ENCODE measurements around the gene SCAMP4. TPM values are rescaled to one million over a fixed set of nuclear protein-coding genes. Genes with fewer than 3 reads are reported as not detected.

SCAMP4 gene
- polyA plus RNA-seq, 1 of the 3 experiments (the other 2 are of a cell fraction) = 30.0 TPM

GRCh38 chr19:1866693-1867348 is 38.4 kb upstream of the SCAMP4 start:
- Histone ChIP-seq H3K79me2 (ENCODE audit: insufficient read depth) (peaks cover 64% of the 10 kb centered on the region), H3K27me3 (ENCODE audit: insufficient read depth) (no peaks in the 10 kb centered on the region), H4K20me1 (ENCODE audit: insufficient read depth) (peaks cover 8% of the 10 kb centered on the region), H3F3A (replicated peaks; ENCODE audit: insufficient read depth) (peaks cover 13% of the 10 kb centered on the region), H3K4me2 (no peak overlapping the region), H3K9me2 (no peaks in the 10 kb centered on the region), H3K27ac (ENCODE audit: low read depth in 2 of 2, low read length in 1 of 2) (no peak overlapping the region), H3K36me3 (replicated peaks in 1 of 2; ENCODE audit: control insufficient read depth in 1 of 2, insufficient read depth in 2 of 2, low read length in 1 of 2) (peaks cover 3% of the 10 kb centered on the region in 2 experiments), H3K9ac (no peak overlapping the region), H3K9me3 (no peaks in the 10 kb centered on the region), H3K4me1 (ENCODE audit: control insufficient read depth in 1 of 2, insufficient read depth in 2 of 2, low read depth in 1 of 2, low read length in 1 of 2) (peaks cover 3 to 7% of the 10 kb centered on the region in 2 experiments; a peak in 2 of 4 replicates), H2AFZ (ENCODE audit: low read depth) (no peak overlapping the region), H3K4me3 (ENCODE audit: low read depth in 2 of 2, low read length in 1 of 2) (no peak overlapping the region)
- 97% methylated on average over 7 of the region's 8 CpGs for WGBS (ENCODE audit: low lambda C conversion rate)
- POLR2A ChIA-PET = interaction anchor here (0.6 to 1.3 kb wide), 2 partner anchors 8 to 917 kb away, joined by 3 read pairs; no protein-coding TSS in a partner anchor
- CTCF ChIA-PET = interaction anchor here (0.9 kb wide), 1 partner anchor 29 kb away, joined by 3 read pairs; no protein-coding TSS in a partner anchor
- DNase-seq = no peak
- TF ChIP-seq, protein P1, sequence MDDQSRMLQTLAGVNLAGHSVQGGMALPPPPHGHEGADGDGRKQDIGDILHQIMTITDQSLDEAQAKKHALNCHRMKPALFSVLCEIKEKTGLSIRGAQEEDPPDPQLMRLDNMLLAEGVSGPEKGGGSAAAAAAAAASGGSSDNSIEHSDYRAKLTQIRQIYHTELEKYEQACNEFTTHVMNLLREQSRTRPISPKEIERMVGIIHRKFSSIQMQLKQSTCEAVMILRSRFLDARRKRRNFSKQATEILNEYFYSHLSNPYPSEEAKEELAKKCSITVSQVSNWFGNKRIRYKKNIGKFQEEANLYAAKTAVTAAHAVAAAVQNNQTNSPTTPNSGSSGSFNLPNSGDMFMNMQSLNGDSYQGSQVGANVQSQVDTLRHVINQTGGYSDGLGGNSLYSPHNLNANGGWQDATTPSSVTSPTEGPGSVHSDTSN (IDR thresholded peaks at IDR 0.05) = no peak
- TF ChIP-seq SIN3A (IDR thresholded peaks at IDR 0.05; ENCODE audit: borderline replicate concordance, low read depth, low read length) = no peak
- no peak for TF ChIP-seq RCOR1 (IDR thresholded peaks at IDR 0.05; ENCODE audit: low read length)

GRCh38 chr19:1867349-1867724 is 37.9 kb upstream of the SCAMP4 start:
- Histone ChIP-seq H3K4me3 (ENCODE audit: low read depth in 2 of 2, low read length in 1 of 2) (no peak overlapping the region), H3F3A (replicated peaks; ENCODE audit: insufficient read depth) (peaks cover 13% of the 10 kb centered on the region), H3K9ac (no peak overlapping the region), H2AFZ (ENCODE audit: low read depth) (no peak overlapping the region), H3K27me3 (ENCODE audit: insufficient read depth) (no peaks in the 10 kb centered on the region), H3K36me3 (replicated peaks in 1 of 2; ENCODE audit: control insufficient read depth in 1 of 2, insufficient read depth in 2 of 2, low read length in 1 of 2) (peaks cover 3% of the 10 kb centered on the region in 2 experiments), H3K9me3 (no peaks in the 10 kb centered on the region), H3K79me2 (ENCODE audit: insufficient read depth) (peaks cover 64% of the 10 kb centered on the region), H3K4me2 (no peak overlapping the region), H3K9me2 (no peaks in the 10 kb centered on the region), H4K20me1 (ENCODE audit: insufficient read depth) (peaks cover 3% of the 10 kb centered on the region), H3K4me1 (ENCODE audit: control insufficient read depth in 1 of 2, insufficient read depth in 2 of 2, low read depth in 1 of 2, low read length in 1 of 2) (peaks cover 3 to 6% of the 10 kb centered on the region in 2 experiments; a peak in 2 of 4 replicates), H3K27ac (ENCODE audit: low read depth in 2 of 2, low read length in 1 of 2) (no peak overlapping the region)
- ChIA-PET POLR2A (no interaction called here), CTCF (no interaction called here)
- no peak for DNase-seq
- WGBS (ENCODE audit: low lambda C conversion rate) = 100% methylated on average over 8 of the region's 9 CpGs
- TF ChIP-seq RCOR1 (IDR thresholded peaks at IDR 0.05; ENCODE audit: low read length) (no peak), FOSL2 (IDR thresholded peaks at IDR 0.05; ENCODE audit: borderline replicate concordance, low read depth) (no peak), JUND (IDR thresholded peaks at IDR 0.05) (no peak), EZH2phosphoT487 (IDR thresholded peaks at IDR 0.05; ENCODE audit: borderline replicate concordance, low read depth) (no peak), FOXM1 (IDR thresholded peaks at IDR 0.05; ENCODE audit: low read depth) (no peak), TAF1 (IDR thresholded peaks at IDR 0.05; ENCODE audit: borderline replicate concordance, low read depth, low read length) (no peak), MEF2A (IDR thresholded peaks at IDR 0.05; ENCODE audit: borderline replicate concordance, low read depth) (no peak), RXRA (IDR thresholded peaks at IDR 0.05; ENCODE audit: borderline replicate concordance, low read depth) (no peak), ELF1 (IDR thresholded peaks at IDR 0.05) (no peak), EP300 (IDR thresholded peaks at IDR 0.05; ENCODE audit: borderline replicate concordance in 1 of 2, low read depth in 1 of 2, low read length in 1 of 2) (no peak), SIN3A (IDR thresholded peaks at IDR 0.05; ENCODE audit: borderline replicate concordance, low read depth, low read length) (no peak), POLR2AphosphoS5 (IDR thresholded peaks at IDR 0.05; ENCODE audit: low read depth, low read length) (no peak), RFX5 (IDR thresholded peaks at IDR 0.05; ENCODE audit: low read length) (no peak), SMC3 (IDR thresholded peaks at IDR 0.05; ENCODE audit: low read depth, low read length) (no peak), RAD21 (IDR thresholded peaks at IDR 0.05; ENCODE audit: low read length) (no peak)
- TF ChIP-seq, protein P2, sequence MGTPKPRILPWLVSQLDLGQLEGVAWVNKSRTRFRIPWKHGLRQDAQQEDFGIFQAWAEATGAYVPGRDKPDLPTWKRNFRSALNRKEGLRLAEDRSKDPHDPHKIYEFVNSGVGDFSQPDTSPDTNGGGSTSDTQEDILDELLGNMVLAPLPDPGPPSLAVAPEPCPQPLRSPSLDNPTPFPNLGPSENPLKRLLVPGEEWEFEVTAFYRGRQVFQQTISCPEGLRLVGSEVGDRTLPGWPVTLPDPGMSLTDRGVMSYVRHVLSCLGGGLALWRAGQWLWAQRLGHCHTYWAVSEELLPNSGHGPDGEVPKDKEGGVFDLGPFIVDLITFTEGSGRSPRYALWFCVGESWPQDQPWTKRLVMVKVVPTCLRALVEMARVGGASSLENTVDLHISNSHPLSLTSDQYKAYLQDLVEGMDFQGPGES (IDR thresholded peaks at IDR 0.05; ENCODE audit: low read depth, low read length) = no peak
- TF ChIP-seq, protein P3, sequence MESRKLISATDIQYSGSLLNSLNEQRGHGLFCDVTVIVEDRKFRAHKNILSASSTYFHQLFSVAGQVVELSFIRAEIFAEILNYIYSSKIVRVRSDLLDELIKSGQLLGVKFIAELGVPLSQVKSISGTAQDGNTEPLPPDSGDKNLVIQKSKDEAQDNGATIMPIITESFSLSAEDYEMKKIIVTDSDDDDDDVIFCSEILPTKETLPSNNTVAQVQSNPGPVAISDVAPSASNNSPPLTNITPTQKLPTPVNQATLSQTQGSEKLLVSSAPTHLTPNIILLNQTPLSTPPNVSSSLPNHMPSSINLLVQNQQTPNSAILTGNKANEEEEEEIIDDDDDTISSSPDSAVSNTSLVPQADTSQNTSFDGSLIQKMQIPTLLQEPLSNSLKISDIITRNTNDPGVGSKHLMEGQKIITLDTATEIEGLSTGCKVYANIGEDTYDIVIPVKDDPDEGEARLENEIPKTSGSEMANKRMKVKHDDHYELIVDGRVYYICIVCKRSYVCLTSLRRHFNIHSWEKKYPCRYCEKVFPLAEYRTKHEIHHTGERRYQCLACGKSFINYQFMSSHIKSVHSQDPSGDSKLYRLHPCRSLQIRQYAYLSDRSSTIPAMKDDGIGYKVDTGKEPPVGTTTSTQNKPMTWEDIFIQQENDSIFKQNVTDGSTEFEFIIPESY (IDR thresholded peaks at IDR 0.05; ENCODE audit: borderline replicate concordance, low read depth) = no peak
- TF ChIP-seq, protein P4, sequence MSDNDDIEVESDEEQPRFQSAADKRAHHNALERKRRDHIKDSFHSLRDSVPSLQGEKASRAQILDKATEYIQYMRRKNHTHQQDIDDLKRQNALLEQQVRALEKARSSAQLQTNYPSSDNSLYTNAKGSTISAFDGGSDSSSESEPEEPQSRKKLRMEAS (IDR thresholded peaks at IDR 0.05; ENCODE audit: low read depth) = no peak
